ENCODE measurements around the gene FCHSD1. TPM values are rescaled to one million over a fixed set of nuclear protein-coding genes. Genes with fewer than 3 reads are reported as not detected.

Gene FCHSD1
- total RNA-seq, 1 donor: 35.5 TPM

DNA sequence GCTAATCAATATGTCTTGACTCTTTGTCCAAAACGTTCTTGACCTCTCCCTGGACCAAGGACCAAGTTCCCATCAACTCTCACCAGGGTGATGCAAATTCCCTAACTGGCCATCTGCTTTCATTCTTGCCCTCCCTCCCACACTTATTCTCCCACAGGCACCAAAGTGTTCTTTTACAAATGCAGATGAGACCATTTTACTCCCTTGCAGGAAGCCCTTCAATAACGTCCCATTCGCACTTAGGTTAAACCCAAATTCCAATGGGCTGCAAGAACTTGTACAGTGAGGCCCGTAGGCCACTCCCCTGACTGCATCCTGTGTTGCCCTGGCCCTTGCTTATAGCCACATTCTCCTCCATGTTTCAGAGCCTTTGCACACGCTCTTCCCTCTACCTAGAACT, 23.5 kb upstream of the FCHSD1 start:
- DNase-seq (ENCODE audit: low read depth in 2 of 3, low spot score in 2 of 3): no peak

GRCh38 chr5:141672841-141673813, 21.9 kb upstream of the FCHSD1 start:
- no peak for DNase-seq (ENCODE audit: low read depth in 2 of 3, low spot score in 2 of 3)

- DNase-seq (ENCODE audit: low read depth in 2 of 3, low spot score in 2 of 3): no peak
These were observed 21.0 kb upstream of the FCHSD1 start for GRCh38 chr5:141672071-141672840.

GRCh38 chr5:141669520-141669919, 18.3 kb upstream of the FCHSD1 start:
- no peak for DNase-seq (ENCODE audit: low read depth in 2 of 3, low spot score in 2 of 3)

GRCh38 chr5:141668601-141669265, 17.5 kb upstream of the FCHSD1 start:
- no peak for DNase-seq (ENCODE audit: low read depth in 2 of 3, low spot score in 2 of 3)

- no peak for DNase-seq (ENCODE audit: low read depth in 2 of 3, low spot score in 2 of 3)
These were observed 15.1 kb upstream of the FCHSD1 start for GRCh38 chr5:141665995-141666940.

DNA sequence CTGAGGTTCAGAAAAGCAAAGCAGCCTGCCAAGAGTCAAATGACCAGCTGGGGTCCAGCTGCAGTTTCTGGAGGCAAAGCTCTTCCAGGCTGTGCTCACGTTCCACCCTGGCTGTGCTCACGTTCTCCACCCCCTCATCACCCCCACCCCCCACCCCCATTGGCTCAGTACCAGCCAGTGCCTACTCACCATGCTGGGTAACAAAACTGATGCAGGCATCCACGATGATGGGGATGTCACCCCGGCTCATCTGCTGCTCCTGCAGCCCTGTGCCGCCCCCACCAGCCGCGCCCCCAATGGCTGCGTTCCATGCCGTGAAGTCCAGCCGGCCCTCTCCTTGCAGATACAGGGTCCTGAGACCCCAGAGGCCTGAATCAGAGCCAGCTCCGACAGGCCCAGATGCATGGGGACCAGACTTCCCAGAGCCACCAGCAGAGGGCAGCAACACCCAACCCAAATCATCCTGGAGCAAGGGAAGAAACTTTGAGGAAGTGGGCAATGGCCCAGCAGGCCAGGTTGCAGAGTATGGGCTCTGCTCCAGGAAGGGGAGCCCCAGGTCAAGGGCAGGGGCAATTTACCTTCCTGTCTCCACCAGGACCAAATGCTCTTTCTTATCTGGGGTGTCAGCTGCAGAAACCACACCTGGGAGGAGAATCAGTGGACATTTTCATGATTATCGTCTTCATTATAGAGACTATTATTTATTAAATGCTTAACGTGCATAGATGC, 13.7 kb upstream of the FCHSD1 start:
- peak; percentile 52 to 88 (median 79) for DNase-seq (ENCODE audit: low read depth in 2 of 3, low spot score in 2 of 3)

DNA sequence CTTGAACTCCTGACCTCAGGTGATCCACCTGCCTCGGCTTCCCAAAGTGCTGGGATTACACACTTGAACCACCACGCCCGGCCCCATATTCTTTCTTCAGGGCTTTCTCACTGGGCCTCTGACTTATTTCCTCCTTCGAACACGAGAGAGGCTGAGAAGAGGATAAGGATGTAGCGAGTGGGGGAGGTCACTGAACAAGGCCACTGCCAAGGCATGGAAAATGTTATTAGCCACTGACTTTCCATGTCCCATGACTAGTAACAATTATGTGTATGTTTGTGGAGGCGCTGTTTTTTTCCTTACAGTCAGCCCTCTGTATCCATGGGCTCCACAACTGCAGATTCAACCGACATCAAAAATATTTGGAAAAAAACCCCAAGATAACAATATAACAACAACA, 12.3 kb upstream of the FCHSD1 start:
- DNase-seq (ENCODE audit: low read depth in 2 of 3, low spot score in 2 of 3): no peak

DNA sequence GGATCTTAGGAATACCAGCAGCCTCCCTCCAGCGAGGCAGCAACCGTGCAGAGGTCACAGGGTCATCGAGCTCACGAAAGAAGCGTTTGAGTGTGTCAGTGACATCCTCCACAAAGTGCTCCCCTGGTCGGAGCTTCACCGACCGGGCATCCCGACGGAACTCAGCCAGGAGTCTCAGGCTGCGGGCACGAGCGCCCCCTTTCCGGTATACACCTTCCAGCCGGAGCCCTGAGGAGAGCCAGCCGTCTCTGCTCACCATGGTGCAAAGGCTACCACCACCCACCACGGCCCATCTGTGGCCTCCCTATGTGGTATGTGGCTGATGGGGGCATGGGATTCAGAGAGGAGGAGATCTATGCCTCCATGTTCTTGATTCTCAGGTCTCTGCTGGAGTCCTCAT, 10.8 kb upstream of the FCHSD1 start:
- no peak for DNase-seq (ENCODE audit: low read depth in 2 of 3, low spot score in 2 of 3)

DNA sequence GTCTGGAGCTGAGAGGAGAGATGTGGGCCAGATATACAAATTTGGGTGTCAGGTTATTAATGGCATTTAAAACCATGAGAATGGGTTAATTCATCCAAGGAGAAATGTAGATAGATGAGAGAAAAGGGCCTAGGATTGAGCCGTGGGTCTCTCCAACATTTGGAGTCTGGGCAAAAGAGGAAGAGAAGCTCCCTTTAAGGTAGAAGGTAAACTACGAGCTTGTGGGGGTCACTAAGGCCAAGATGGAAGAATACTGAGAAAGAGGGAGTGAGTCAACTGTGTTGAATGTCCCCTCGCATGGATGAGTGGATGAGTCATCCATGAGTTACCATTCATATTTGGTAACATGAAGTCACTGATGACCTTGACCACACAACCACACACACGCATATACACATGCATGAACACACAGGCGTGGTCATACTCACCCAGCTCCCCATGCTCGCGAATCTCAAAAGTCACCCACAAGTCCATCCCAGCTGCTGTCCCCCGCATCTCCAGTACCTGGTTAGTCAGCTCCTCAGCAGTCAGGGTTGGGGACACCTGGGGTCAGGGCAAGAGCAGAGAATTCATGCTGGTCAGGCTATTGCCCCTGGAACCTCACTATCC, 6.8 kb upstream of the FCHSD1 start:
- no peak for DNase-seq (ENCODE audit: low read depth in 2 of 3, low spot score in 2 of 3)

- no peak for DNase-seq (ENCODE audit: low read depth in 2 of 3, low spot score in 2 of 3)
These were observed 6.2 kb upstream of the FCHSD1 start for GRCh38 chr5:141657404-141657803.

DNA sequence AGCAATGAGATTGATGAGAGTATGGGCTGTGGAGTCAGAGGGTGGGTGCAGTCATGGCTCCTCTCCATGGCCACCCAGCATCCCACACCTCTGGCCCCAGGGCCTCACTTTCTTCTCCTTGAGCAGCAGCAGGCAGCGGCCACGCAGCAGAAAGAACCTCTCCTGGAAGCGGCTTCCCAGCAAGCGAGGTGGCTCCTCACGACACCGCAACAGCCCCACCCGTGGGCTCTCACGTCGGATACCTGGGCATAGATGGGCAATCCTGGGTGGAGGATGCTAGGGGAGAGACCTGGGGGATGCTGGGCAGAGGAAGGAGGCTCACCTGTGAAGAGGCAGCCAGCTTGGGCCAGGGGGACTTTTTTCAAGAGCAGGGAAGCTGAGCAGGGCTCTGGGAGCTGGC, 5.2 kb upstream of the FCHSD1 start:
- no peak for DNase-seq (ENCODE audit: low read depth in 2 of 3, low spot score in 2 of 3)

- DNase-seq (ENCODE audit: low read depth in 2 of 3, low spot score in 2 of 3): no peak
These were observed 3.8 kb upstream of the FCHSD1 start for GRCh38 chr5:141655020-141655419.

GRCh38 chr5:141654298-141654697, 3.1 kb upstream of the FCHSD1 start:
- DNase-seq (ENCODE audit: low read depth in 2 of 3, low spot score in 2 of 3): no peak

DNA sequence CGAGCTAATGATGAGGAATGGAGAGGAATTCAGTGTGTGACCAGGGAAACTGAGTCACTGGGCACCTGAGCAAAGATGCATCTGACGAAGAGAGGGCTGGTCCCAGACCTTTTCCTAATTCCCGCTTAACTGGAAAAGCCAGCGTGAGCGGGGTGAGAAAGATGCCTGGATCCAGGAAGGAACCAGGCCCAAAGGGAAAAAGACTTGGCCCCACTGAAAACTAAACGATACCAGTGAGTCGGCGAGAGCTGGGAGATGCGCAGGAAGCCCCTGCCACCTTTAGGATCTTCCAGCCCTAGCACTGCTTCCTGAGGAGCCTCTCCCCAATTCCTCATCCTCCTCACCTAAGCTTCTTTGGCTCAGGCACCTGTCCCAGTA, 499 bp upstream of the FCHSD1 start:
- DNase-seq (ENCODE audit: low read depth in 2 of 3, low spot score in 2 of 3): no peak

DNA sequence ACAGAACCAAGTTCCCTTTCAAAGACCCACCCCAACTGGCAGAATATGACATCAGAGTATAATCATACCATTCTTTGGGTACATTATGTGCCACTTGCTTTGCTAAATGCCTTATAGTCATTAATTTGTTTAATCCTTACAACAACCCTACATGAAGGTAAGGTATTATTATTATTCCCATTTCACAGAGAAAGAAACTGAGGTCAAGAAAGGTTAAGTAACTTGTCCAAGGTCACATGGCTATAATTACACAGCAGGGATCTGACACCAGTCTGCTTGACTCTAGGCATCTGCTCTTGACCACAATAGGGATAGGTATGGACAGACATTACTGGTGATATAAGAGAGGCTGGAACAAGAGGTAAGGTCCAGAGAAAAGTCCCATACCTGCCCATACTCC, 1.2 kb downstream of the FCHSD1 start:
- DNase-seq (ENCODE audit: low read depth in 2 of 3, low spot score in 2 of 3): no peak

- DNase-seq (ENCODE audit: low read depth in 2 of 3, low spot score in 2 of 3): no peak
These were observed 2.0 kb downstream of the FCHSD1 start for GRCh38 chr5:141649056-141649688.

DNA sequence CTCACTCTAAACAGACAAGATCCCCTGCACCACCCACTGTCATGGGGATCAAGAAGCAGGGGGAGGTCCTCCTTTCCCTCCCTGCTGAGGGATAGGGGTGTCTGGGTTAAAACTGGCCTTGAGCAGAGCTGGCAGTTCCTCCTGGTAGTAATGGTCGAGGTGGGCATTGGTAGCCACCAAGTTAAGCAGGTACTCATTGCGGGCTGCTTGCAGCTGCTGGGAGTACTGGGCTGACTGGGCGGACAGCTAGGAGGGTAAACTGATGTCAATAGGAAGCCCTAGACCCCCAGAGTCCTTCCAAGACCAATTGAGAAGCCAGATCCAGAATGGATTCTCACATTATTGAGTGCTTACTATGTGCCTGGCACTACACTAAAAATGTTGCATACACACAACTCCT, 3.4 kb downstream of the FCHSD1 start:
- DNase-seq (ENCODE audit: low read depth in 2 of 3, low spot score in 2 of 3): no peak

GRCh38 chr5:141647242-141647641, 4.0 kb downstream of the FCHSD1 start:
- DNase-seq (ENCODE audit: low read depth in 2 of 3, low spot score in 2 of 3): no peak

Measured in hematopoietic multipotent progenitor cell (in vitro differentiated cells).